H9 (cell line): ENCODE measurements around the gene MTURN. TPM values are rescaled to one million over a fixed set of nuclear protein-coding genes. Genes with fewer than 3 reads are reported as not detected.

Experiments
- DNase-seq: peaks from one replicate; pipeline ENCODE4 v3.0.0-alpha.2; 2017
- H2AFZ ChIP-seq: one replicate; pipeline ENCODE4 v1.6.1; 2013; ENCODE audit warnings: mild to moderate bottlenecking, low read length, control low read depth, moderate library complexity
- H2AK5ac ChIP-seq: 2 replicates; pipeline ENCODE4 v1.6.1; 2013; ENCODE audit warnings: low read length, control low read depth, mixed read lengths; ENCODE audit not compliant: insufficient read length
- H2BK120ac ChIP-seq: one replicate; pipeline ENCODE4 v1.6.1; 2013; ENCODE audit warnings: low read depth, mild to moderate bottlenecking, low read length, control low read depth, inconsistent platforms; ENCODE audit not compliant: poor library complexity, severe bottlenecking
- H2BK12ac ChIP-seq: 2 replicates; pipeline ENCODE4 v1.6.1; 2013; ENCODE audit warnings: low read length, control low read depth, mixed read lengths, low read depth; ENCODE audit not compliant: insufficient read length
- H2BK15ac ChIP-seq: 2 replicates; pipeline ENCODE4 v1.6.1; 2013; ENCODE audit warnings: low read depth, low read length, control low read depth
- H2BK20ac ChIP-seq: one replicate; pipeline ENCODE4 v1.6.1; 2013; ENCODE audit warnings: low read depth, mild to moderate bottlenecking, low read length, control low read depth, inconsistent platforms; ENCODE audit not compliant: poor library complexity, severe bottlenecking
- H2BK5ac ChIP-seq: 2 replicates; pipeline ENCODE4 v1.6.1; 2013; ENCODE audit warnings: low read length, control low read depth, mixed read lengths; ENCODE audit not compliant: insufficient read length
- H3K14ac ChIP-seq: 2 replicates; pipeline ENCODE4 v1.6.1; 2013; ENCODE audit warnings: low read length, control low read depth; ENCODE audit not compliant: insufficient read depth
- H3K18ac ChIP-seq: 2 replicates; pipeline ENCODE4 v1.6.1; 2013; ENCODE audit warnings: low read depth, mild to moderate bottlenecking, mixed read lengths, low read length, control low read depth; ENCODE audit not compliant: insufficient read length
- H3K23ac ChIP-seq: 2 replicates; pipeline ENCODE4 v1.6.1; 2013; ENCODE audit warnings: low read length, control low read depth, mixed read lengths, low read depth; ENCODE audit not compliant: insufficient read length
- H3K23me2 ChIP-seq: 2 replicates; pipeline ENCODE4 v1.6.1; 2013; ENCODE audit warnings: low read depth, mild to moderate bottlenecking, mixed read lengths, low read length, control low read depth; ENCODE audit not compliant: insufficient read length, poor library complexity, severe bottlenecking
- H3K27ac ChIP-seq: 2 replicates; pipeline ENCODE4 v1.5.1; 2013; ENCODE audit warnings: low read length, control low read depth, mixed read lengths, low read depth; ENCODE audit not compliant: insufficient read length
- H3K27me3 ChIP-seq: 2 replicates; pipeline ENCODE4 v1.6.1; 2013; ENCODE audit warnings: low read length, control low read depth, inconsistent platforms; ENCODE audit not compliant: insufficient read depth
- H3K4ac ChIP-seq: 2 replicates; pipeline ENCODE4 v1.6.1; 2013; ENCODE audit warnings: low read depth, mild to moderate bottlenecking, control low read depth, inconsistent platforms, low read length, moderate library complexity
- H3K4me1 ChIP-seq: 2 replicates; pipeline ENCODE4 v1.6.1; 2013; ENCODE audit warnings: low read length, control low read depth, inconsistent platforms; ENCODE audit not compliant: insufficient read depth
- H3K4me2 ChIP-seq: 2 replicates; pipeline ENCODE4 v1.6.1; 2013; ENCODE audit warnings: low read length, control low read depth, mixed read lengths; ENCODE audit not compliant: insufficient read length, insufficient read depth
- H3K56ac ChIP-seq: 2 replicates; pipeline ENCODE4 v1.6.1; 2013; ENCODE audit warnings: low read depth, mild to moderate bottlenecking, mixed read lengths, low read length, control low read depth; ENCODE audit not compliant: insufficient read length
- H3K79me1 ChIP-seq: 2 replicates; pipeline ENCODE4 v1.6.1; 2013; ENCODE audit warnings: low read depth, mild to moderate bottlenecking, moderate library complexity, low read length, control low read depth, inconsistent platforms; ENCODE audit not compliant: insufficient read depth, poor library complexity, severe bottlenecking
- H3K79me2 ChIP-seq: 2 replicates; pipeline ENCODE4 v1.6.1; 2013; ENCODE audit warnings: low read length, control low read depth, inconsistent platforms; ENCODE audit not compliant: insufficient read depth
- H3K9ac ChIP-seq: 2 replicates; pipeline ENCODE4 v1.6.1; 2013; ENCODE audit warnings: low read length, control low read depth, mixed read lengths; ENCODE audit not compliant: insufficient read length; ENCODE audit errors: extremely low read depth
- H3K9me3 ChIP-seq: one replicate; pipeline ENCODE4 v1.6.1; 2013; ENCODE audit warnings: low read depth, low read length, inconsistent platforms; ENCODE audit not compliant: control insufficient read depth
- H3T11ph ChIP-seq: one replicate; pipeline ENCODE4 v1.6.1; 2013; ENCODE audit warnings: mild to moderate bottlenecking, low read length, control low read depth, inconsistent platforms
- H4K20me1 ChIP-seq: one replicate; pipeline ENCODE4 v1.6.1; 2013; ENCODE audit not compliant: control insufficient read depth, insufficient read length, insufficient read depth
- H4K5ac ChIP-seq: 2 replicates; pipeline ENCODE4 v1.6.1; 2013; ENCODE audit warnings: low read depth, mild to moderate bottlenecking, mixed read lengths, low read length, control low read depth; ENCODE audit not compliant: insufficient read length
- H4K8ac ChIP-seq: replicated peaks from 2 replicates; pipeline ENCODE4 v1.6.1; 2013; ENCODE audit warnings: low read length, control low read depth, mixed read lengths, low read depth; ENCODE audit not compliant: insufficient read length
- H4K91ac ChIP-seq: 2 replicates; pipeline ENCODE4 v1.6.1; 2013; ENCODE audit warnings: low read depth, mild to moderate bottlenecking, moderate library complexity, mixed read lengths, low read length, control low read depth; ENCODE audit not compliant: insufficient read length
- H3K27ac Mint-ChIP-seq, 3 experiments: 2 replicates in 2 of 3; 3 replicates in 1 of 3; pipeline ENCODE4 v1.8.0; 2020 to 2021; ENCODE audit warnings: mixed read lengths in 3 of 3, mild to moderate bottlenecking in 1 of 3, moderate library complexity in 1 of 3
- H3K27me3 Mint-ChIP-seq: 2 replicates; pipeline ENCODE4 v1.8.0; 2021; ENCODE audit warnings: low read depth, mild to moderate bottlenecking, moderate library complexity, mixed read lengths
- H3K36me3 Mint-ChIP-seq, 3 experiments: 2 replicates in 2 of 3; 3 replicates in 1 of 3; pipeline ENCODE4 v1.8.0; 2020 to 2021; ENCODE audit warnings: low read depth in 3 of 3, mixed read lengths in 3 of 3; ENCODE audit not compliant: insufficient read depth in 1 of 3
- H3K4me1 Mint-ChIP-seq, 2 experiments: 2 replicates each; pipeline ENCODE4 v1.8.0; 2020; ENCODE audit warnings: mixed read lengths in 2 of 2
- H3K4me3 Mint-ChIP-seq, 2 experiments: 2 replicates in 1 of 2; 3 replicates in 1 of 2; pipeline ENCODE4 v1.8.0; 2020 to 2021; ENCODE audit warnings: mild to moderate bottlenecking in 2 of 2, mixed read lengths in 2 of 2, moderate library complexity in 1 of 2
- H3K9me3 Mint-ChIP-seq, 2 experiments: 2 replicates in 1 of 2; 3 replicates in 1 of 2; pipeline ENCODE4 v1.8.0; 2020; ENCODE audit warnings: mild to moderate bottlenecking in 2 of 2, mixed read lengths in 2 of 2, moderate library complexity in 1 of 2
- WGBS: extraction: QIAGEN DNeasy Blood & Tissue Kit; methylation state at CpG from one replicate; pipeline ENCODE4 v1.1.7; 2013; ENCODE audit warnings: missing lambda C conversion rate, low lambda C conversion rate, mixed read lengths; ENCODE audit not compliant: insufficient read length; ENCODE audit errors: extremely low coverage; 5-methylcytosine and 5-hydroxymethylcytosine counted together
- total RNA-seq: library from RNA; stranded (reverse); gene quantifications from 2 replicates; pipeline ENCODE4 v1.2.1, GENCODE V29; 2021
- TF ChIP-seq, protein P1 (sequence below): fragments of 200-600 bp; sonication (generic); conservative IDR thresholded peaks from 3 replicates; pipeline ENCODE4 v1.8.0; 2021; ENCODE audit warnings: antibody characterized with exemption, mild to moderate bottlenecking

MTURN gene
- total RNA-seq, 1 experiment from 2014 or later = 3.4 TPM

DNA sequence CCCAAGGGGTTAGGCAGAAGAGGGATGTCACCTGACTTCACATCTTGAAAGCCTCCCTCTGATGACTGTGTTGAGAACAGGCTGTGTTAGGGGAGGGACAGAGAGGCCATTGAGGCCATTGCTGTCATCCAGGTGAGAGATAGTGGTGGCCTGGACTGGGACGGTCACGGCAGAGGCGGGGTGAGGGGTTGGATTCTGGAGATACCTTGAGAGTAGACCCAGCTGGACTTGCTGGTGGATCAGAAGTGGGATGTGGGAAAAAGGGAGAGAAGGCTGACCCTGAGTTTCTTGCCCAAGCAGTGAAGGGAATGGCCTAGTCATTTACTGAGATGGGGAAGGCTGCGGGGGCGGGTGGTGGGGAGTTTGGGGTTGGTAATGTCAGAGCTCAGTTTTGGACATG, 13.6 kb downstream of the MTURN start:
- H3K18ac ChIP-seq = no peak overlapping the region
- TF ChIP-seq, protein P1, sequence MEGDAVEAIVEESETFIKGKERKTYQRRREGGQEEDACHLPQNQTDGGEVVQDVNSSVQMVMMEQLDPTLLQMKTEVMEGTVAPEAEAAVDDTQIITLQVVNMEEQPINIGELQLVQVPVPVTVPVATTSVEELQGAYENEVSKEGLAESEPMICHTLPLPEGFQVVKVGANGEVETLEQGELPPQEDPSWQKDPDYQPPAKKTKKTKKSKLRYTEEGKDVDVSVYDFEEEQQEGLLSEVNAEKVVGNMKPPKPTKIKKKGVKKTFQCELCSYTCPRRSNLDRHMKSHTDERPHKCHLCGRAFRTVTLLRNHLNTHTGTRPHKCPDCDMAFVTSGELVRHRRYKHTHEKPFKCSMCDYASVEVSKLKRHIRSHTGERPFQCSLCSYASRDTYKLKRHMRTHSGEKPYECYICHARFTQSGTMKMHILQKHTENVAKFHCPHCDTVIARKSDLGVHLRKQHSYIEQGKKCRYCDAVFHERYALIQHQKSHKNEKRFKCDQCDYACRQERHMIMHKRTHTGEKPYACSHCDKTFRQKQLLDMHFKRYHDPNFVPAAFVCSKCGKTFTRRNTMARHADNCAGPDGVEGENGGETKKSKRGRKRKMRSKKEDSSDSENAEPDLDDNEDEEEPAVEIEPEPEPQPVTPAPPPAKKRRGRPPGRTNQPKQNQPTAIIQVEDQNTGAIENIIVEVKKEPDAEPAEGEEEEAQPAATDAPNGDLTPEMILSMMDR = no peak
- no peak overlapping the region for H2AK5ac ChIP-seq
- H3K4me1 ChIP-seq = no peaks in the 10 kb centered on the region
- H3K14ac ChIP-seq = no peak overlapping the region
- peaks cover 0 to 5% of the 10 kb centered on the region in 2 experiments; a peak in 3 of 4 replicates for H3K4me1 Mint-ChIP-seq
- no peak for DNase-seq
- H3K4me3 Mint-ChIP-seq = no peak overlapping the region
- no peaks in the 10 kb centered on the region for H3K9me3 ChIP-seq
- no peaks in the 10 kb centered on the region for H3K79me2 ChIP-seq
- H3K27me3 ChIP-seq = no peaks in the 10 kb centered on the region
- no peak overlapping the region for H2BK20ac ChIP-seq
- no peak overlapping the region for H2BK120ac ChIP-seq
- H3K27ac ChIP-seq = no peak overlapping the region
- H3K56ac ChIP-seq = no peak overlapping the region
- H3K27me3 Mint-ChIP-seq = no peaks in the 10 kb centered on the region
- H2BK5ac ChIP-seq = no peak overlapping the region
- H3K79me1 ChIP-seq = no peaks in the 10 kb centered on the region
- no peak overlapping the region for H4K5ac ChIP-seq
- no CpG with 5 or more reads among the region's 5 CpGs for WGBS
- no peak overlapping the region for H4K8ac ChIP-seq
- no peak overlapping the region for H3K4me2 ChIP-seq
- H2AFZ ChIP-seq = no peak overlapping the region
- H3K23me2 ChIP-seq = no peaks in the 10 kb centered on the region
- H3K23ac ChIP-seq = no peak overlapping the region
- no peak overlapping the region for H4K91ac ChIP-seq
- H2BK12ac ChIP-seq = no peak overlapping the region
- H3T11ph ChIP-seq = no peak overlapping the region
- H4K20me1 ChIP-seq = no peaks in the 10 kb centered on the region
- H2BK15ac ChIP-seq = no peak overlapping the region
- H3K9me3 Mint-ChIP-seq = no peaks in the 10 kb centered on the region
- peaks cover 0 to 2% (median 0%) of the 10 kb centered on the region in 3 experiments; a peak in 1 of 7 replicates for H3K36me3 Mint-ChIP-seq
- no peak overlapping the region for H3K27ac Mint-ChIP-seq
- no peak overlapping the region for H3K4ac ChIP-seq
- no peak overlapping the region for H3K9ac ChIP-seq
